DOHH2 (cell line): Measurements from ENCODE around the gene KLF4.

Experiments
- EZH2phosphoT487 ChIP-seq: fragments of 200-600 bp; sonication (generic); IDR thresholded peaks from 2 replicates; pipeline ENCODE4 v1.6.1; 2017; ENCODE audit warnings: borderline replicate concordance, mild to moderate bottlenecking, antibody characterized with exemption, low read length, moderate library complexity, mixed read lengths
- TF ChIP-seq, protein P1 (sequence below): fragments of 200-600 bp; sonication (generic); IDR thresholded peaks from one replicate; pipeline ENCODE4 v1.5.1; 2014; ENCODE audit warnings: antibody characterized with exemption, mild to moderate bottlenecking, low read depth, low read length; ENCODE audit not compliant: poor library complexity, severe bottlenecking

DNA sequence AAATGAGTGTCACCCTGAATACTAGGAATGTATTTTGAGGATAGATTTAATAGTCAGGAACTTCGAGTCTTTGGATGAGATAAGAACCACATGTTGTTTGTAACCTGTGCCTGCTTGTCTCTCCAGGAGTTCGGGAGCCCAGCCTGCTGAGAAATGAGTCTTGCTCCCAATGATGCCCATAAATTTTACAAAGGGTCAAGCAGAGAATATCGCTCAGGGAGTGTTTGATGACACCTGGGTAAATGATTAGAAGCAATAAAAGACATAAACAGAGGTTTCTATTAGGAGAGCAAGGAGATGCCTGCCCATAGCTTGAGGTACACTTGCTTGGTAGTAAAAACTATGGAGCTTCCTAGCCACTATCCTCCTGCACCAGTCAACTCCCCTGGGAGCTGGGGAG is 46.9 kb upstream of the KLF4 start:
- TF ChIP-seq, protein P1, sequence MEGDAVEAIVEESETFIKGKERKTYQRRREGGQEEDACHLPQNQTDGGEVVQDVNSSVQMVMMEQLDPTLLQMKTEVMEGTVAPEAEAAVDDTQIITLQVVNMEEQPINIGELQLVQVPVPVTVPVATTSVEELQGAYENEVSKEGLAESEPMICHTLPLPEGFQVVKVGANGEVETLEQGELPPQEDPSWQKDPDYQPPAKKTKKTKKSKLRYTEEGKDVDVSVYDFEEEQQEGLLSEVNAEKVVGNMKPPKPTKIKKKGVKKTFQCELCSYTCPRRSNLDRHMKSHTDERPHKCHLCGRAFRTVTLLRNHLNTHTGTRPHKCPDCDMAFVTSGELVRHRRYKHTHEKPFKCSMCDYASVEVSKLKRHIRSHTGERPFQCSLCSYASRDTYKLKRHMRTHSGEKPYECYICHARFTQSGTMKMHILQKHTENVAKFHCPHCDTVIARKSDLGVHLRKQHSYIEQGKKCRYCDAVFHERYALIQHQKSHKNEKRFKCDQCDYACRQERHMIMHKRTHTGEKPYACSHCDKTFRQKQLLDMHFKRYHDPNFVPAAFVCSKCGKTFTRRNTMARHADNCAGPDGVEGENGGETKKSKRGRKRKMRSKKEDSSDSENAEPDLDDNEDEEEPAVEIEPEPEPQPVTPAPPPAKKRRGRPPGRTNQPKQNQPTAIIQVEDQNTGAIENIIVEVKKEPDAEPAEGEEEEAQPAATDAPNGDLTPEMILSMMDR: no peak
- no peak for TF ChIP-seq EZH2phosphoT487
